Smooth muscle cell (in vitro differentiated cells): ENCODE measurements around the gene NME5. TPM values are rescaled to one million over a fixed set of nuclear protein-coding genes. Genes with fewer than 3 reads are reported as not detected.

Experiments used
- DNase-seq: peaks from one replicate; lab custom pipeline; 2025; ENCODE audit not compliant: unreplicated experiment; lab: John Stamatoyannopoulos, UW
- H2AFZ ChIP-seq: fragments of 200-600 bp; sonication (generic); 2 replicates; pipeline ENCODE4 v1.6.0; 2016; ENCODE audit warnings: antibody characterized with exemption, low read depth, mild to moderate bottlenecking
- H3F3A ChIP-seq: fragments of 200-600 bp; sonication (generic); 2 replicates; pipeline ENCODE4 v1.6.0; 2017; ENCODE audit warnings: antibody characterized with exemption, low read depth
- H3K27ac ChIP-seq: fragments of 200-600 bp; sonication (generic); 2 replicates; pipeline ENCODE4 v1.5.1; 2016; ENCODE audit warnings: low read depth, mild to moderate bottlenecking
- H3K27me3 ChIP-seq: fragments of 200-600 bp; sonication (generic); 2 replicates; pipeline ENCODE4 v1.6.1; 2016; ENCODE audit warnings: low read depth, mild to moderate bottlenecking
- H3K36me3 ChIP-seq: fragments of 200-600 bp; sonication (generic); 2 replicates; pipeline ENCODE4 v1.5.1; 2016; ENCODE audit warnings: low read depth
- H3K4me1 ChIP-seq: fragments of 200-600 bp; sonication (generic); 2 replicates; pipeline ENCODE4 v1.5.1; 2016; ENCODE audit warnings: low read depth
- H3K4me2 ChIP-seq: fragments of 200-600 bp; sonication (generic); 2 replicates; pipeline ENCODE4 v1.6.0; 2016; ENCODE audit warnings: mild to moderate bottlenecking
- H3K4me3 ChIP-seq: fragments of 200-600 bp; sonication (generic); 2 replicates; pipeline ENCODE4 v1.5.1; 2016; ENCODE audit warnings: mild to moderate bottlenecking
- H3K79me2 ChIP-seq: fragments of 200-600 bp; sonication (generic); 2 replicates; pipeline ENCODE4 v1.6.0; 2016; ENCODE audit warnings: low read depth, mild to moderate bottlenecking
- H3K9ac ChIP-seq: fragments of 200-600 bp; sonication (generic); 2 replicates; pipeline ENCODE4 v1.6.0; 2016; ENCODE audit warnings: low read depth
- H3K9me3 ChIP-seq: fragments of 200-600 bp; sonication (generic); replicated peaks from 2 replicates; pipeline ENCODE4 v1.5.1; 2016; ENCODE audit warnings: low read depth
- H4K20me1 ChIP-seq: fragments of 200-600 bp; sonication (generic); 2 replicates; pipeline ENCODE4 v1.6.0; 2016; ENCODE audit warnings: low read depth
- CTCF ChIP-seq: fragments of 200-600 bp; sonication (generic); IDR thresholded peaks from 2 replicates; pipeline ENCODE4 v1.5.1; 2017; ENCODE audit warnings: borderline replicate concordance, mild to moderate bottlenecking, antibody characterized with exemption; ENCODE audit not compliant: insufficient read depth, poor library complexity, severe bottlenecking
- WGBS: methylation state at CpG from one replicate; pipeline ENCODE4 v1.1.7; 2016; ENCODE audit warnings: low lambda C conversion rate; 5-methylcytosine and 5-hydroxymethylcytosine counted together
- polyA plus RNA-seq: library from polyadenylated mRNA; unstranded; fragments of >200 nt; fragmentation: Nextera tagmentation; extraction: Ambion mirVana; gene quantifications from 2 replicates; pipeline ENCODE4 v1.2.1, GENCODE V29; 2016
- total RNA-seq: library from RNA; depleted of rRNA; stranded (reverse); fragments of >200 nt; gene quantifications from 2 replicates; pipeline ENCODE4 v1.2.3, GENCODE V29; 2014

Gene NME5
- total and polyA plus RNA-seq, 2 experiments from 2014 or later = 1.2 to 2.7 TPM

GRCh38 chr5:138111181-138111580 is 28.0 kb downstream of the NME5 start:
- H2AFZ ChIP-seq = no peak overlapping the region
- no peak overlapping the region for H3K9ac ChIP-seq
- H3K27me3 ChIP-seq = no peaks in the 10 kb centered on the region
- H3K4me3 ChIP-seq = no peak overlapping the region
- H3K4me1 ChIP-seq = peaks cover 14% of the 10 kb centered on the region
- no peaks in the 10 kb centered on the region for H3K36me3 ChIP-seq
- H3F3A ChIP-seq = no peaks in the 10 kb centered on the region
- TF ChIP-seq CTCF = no peak
- 92% methylated on average over 4 of the region's 4 CpGs for WGBS
- H3K9me3 ChIP-seq = no peaks in the 10 kb centered on the region
- H3K27ac ChIP-seq = no peak overlapping the region
- no peaks in the 10 kb centered on the region for H4K20me1 ChIP-seq
- no peaks in the 10 kb centered on the region for H3K79me2 ChIP-seq
- no peak overlapping the region for H3K4me2 ChIP-seq
- no peak for DNase-seq

- H3F3A ChIP-seq = no peaks in the 10 kb centered on the region
- no peaks in the 10 kb centered on the region for H3K36me3 ChIP-seq
- H2AFZ ChIP-seq = no peak overlapping the region
- H3K9me3 ChIP-seq = no peaks in the 10 kb centered on the region
- peaks cover 14% of the 10 kb centered on the region for H3K4me1 ChIP-seq
- no peak for DNase-seq
- WGBS = 47% methylated on average over 4 of the region's 4 CpGs
- no peaks in the 10 kb centered on the region for H3K27me3 ChIP-seq
- H3K27ac ChIP-seq = no peak overlapping the region
- TF ChIP-seq CTCF = no peak
- no peak overlapping the region for H3K9ac ChIP-seq
- H3K4me2 ChIP-seq = no peak overlapping the region
- no peaks in the 10 kb centered on the region for H4K20me1 ChIP-seq
- no peaks in the 10 kb centered on the region for H3K79me2 ChIP-seq
- H3K4me3 ChIP-seq = no peak overlapping the region
Observed at GRCh38 chr5:138110266-138110963, 28.8 kb downstream of the NME5 start.

GRCh38 chr5:138109463-138110265 is 29.6 kb downstream of the NME5 start:
- Histone ChIP-seq H3K4me2 (no peak overlapping the region), H3K36me3 (no peaks in the 10 kb centered on the region), H2AFZ (no peak overlapping the region), H3K9ac (no peak overlapping the region), H3K79me2 (no peaks in the 10 kb centered on the region), H3K4me3 (no peak overlapping the region), H3F3A (no peaks in the 10 kb centered on the region), H3K27ac (no peak overlapping the region), H3K9me3 (no peaks in the 10 kb centered on the region), H4K20me1 (no peaks in the 10 kb centered on the region), H3K27me3 (no peaks in the 10 kb centered on the region), H3K4me1 (peaks cover 14% of the 10 kb centered on the region)
- DNase-seq = no peak
- TF ChIP-seq CTCF = no peak
- 22% methylated on average over 1 of the region's 1 CpG for WGBS

- no peak overlapping the region for H3K4me3 ChIP-seq
- no peaks in the 10 kb centered on the region for H3F3A ChIP-seq
- no peak for DNase-seq
- no peaks in the 10 kb centered on the region for H3K9me3 ChIP-seq
- H2AFZ ChIP-seq = no peak overlapping the region
- TF ChIP-seq CTCF = no peak
- no peaks in the 10 kb centered on the region for H3K79me2 ChIP-seq
- no peaks in the 10 kb centered on the region for H4K20me1 ChIP-seq
- no peak overlapping the region for H3K9ac ChIP-seq
- H3K36me3 ChIP-seq = no peaks in the 10 kb centered on the region
- no peak overlapping the region for H3K4me2 ChIP-seq
- WGBS = 85% methylated on average over 1 of the region's 1 CpG
- H3K27me3 ChIP-seq = no peaks in the 10 kb centered on the region
- peaks cover 14% of the 10 kb centered on the region for H3K4me1 ChIP-seq
- no peak overlapping the region for H3K27ac ChIP-seq
Observed at GRCh38 chr5:138107213-138107612, 32.0 kb downstream of the NME5 start.
